KOPT-K1 (cell line): ENCODE measurements around the gene HCN3.

Experiments used
- H3K27ac ChIP-seq: fragments of 200-600 bp; sonication (generic); 2 replicates; pipeline ENCODE4 v1.5.1; 2016; ENCODE audit warnings: antibody characterized with exemption, mild to moderate bottlenecking, low read depth, low read length; ENCODE audit not compliant: poor library complexity, severe bottlenecking
- H3K36me3 ChIP-seq: fragments of 200-600 bp; sonication (generic); 2 replicates; pipeline ENCODE4 v1.5.1; 2017; ENCODE audit warnings: antibody characterized with exemption, mild to moderate bottlenecking, low read length, moderate library complexity; ENCODE audit not compliant: insufficient read depth
- H3K9me3 ChIP-seq: fragments of 200-600 bp; sonication (generic); 2 replicates; pipeline ENCODE4 v1.5.1; 2017; ENCODE audit warnings: antibody characterized with exemption, low read length, mild to moderate bottlenecking; ENCODE audit not compliant: insufficient read depth, poor library complexity, severe bottlenecking

Gene HCN3

DNA sequence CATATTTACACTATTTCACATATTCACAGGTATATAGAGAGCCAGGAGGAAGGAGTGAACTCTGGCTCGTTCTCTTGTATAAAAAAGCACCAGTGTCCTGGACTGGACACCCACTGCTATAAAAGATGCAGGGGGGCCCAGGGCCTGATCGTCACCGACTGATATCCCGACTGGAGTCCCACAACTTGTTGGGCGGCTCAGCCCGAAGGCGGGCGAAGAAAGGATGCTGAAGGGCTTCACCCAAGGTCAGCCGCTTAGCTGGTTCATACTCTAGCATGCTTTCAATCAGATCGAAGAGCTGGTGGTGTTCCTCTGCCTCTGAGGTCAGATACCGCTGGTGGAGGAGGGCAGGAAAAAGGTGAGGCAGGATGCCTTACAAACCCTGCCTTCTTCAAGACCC, 14.2 kb upstream of the HCN3 start:
- Histone ChIP-seq H3K36me3 (peaks cover 83% of the 10 kb centered on the region), H3K27ac (no peak overlapping the region), H3K9me3 (no peaks in the 10 kb centered on the region)

DNA sequence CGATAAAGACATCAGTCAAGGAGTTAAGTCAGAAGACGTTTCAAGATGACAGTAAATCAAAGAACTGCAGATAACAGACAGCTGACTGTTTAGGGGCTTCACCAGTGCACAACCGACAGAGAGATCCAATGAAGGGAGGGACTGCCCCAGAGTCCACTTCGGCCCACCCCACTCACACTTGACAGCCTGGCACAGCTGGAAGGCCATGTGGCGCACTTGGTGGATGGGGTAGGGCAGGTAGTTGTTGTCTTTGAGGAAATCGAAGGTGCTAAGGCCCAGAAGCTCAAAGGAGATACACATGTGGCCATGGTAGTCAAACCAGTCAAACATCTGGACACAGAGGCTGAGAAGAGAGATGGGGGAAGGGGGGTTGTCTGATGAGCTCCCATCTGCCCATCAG, 10.7 kb upstream of the HCN3 start:
- Histone ChIP-seq H3K36me3 (peaks cover 92% of the 10 kb centered on the region), H3K27ac (no peak overlapping the region), H3K9me3 (no peaks in the 10 kb centered on the region)

DNA sequence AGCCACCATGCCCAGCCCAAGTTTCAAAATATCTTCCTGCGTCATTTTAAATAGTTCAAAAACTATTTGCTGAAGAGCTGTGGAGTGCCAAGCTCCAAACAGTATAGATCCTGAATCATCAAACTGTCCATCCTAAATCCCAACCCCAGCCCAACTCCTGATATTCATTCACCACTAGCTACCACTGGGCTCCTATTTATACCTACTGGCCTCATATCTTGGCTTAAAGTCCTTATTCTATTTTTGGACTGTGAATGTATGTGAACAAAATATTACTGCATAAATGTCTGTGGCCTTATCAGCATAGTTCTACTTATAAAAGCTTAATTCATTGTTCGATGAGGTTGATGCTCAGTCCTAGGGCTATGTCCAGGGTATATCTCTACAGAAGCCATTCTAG, 9.9 kb upstream of the HCN3 start:
- Histone ChIP-seq H3K9me3 (no peaks in the 10 kb centered on the region), H3K27ac (no peak overlapping the region), H3K36me3 (peaks cover 97% of the 10 kb centered on the region)

- no peak overlapping the region for H3K27ac ChIP-seq
- no peaks in the 10 kb centered on the region for H3K9me3 ChIP-seq
- peaks cover 84% of the 10 kb centered on the region for H3K36me3 ChIP-seq
These were observed 8.6 kb upstream of the HCN3 start for GRCh38 chr1:155268630-155269029.

DNA sequence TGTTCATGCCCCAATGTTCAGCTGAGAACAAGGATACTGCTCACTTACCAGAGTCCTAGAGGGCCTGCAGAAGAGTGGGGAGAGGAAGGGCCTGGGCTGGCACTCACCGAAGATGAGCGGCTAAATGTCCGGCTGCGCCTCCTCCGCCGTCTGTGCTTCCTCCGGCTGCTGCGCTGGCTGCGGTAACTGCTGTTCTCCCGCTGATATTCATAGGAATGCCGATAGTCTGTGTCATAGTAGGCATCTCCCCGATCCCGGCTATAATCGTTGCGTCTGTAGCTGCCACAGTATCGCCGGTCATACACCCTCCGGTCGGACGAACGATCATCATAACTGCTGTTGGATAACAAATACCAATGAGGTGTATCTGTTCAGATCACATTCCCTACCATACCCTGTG, 7.9 kb upstream of the HCN3 start:
- Histone ChIP-seq H3K36me3 (peaks cover 77% of the 10 kb centered on the region), H3K27ac (no peak overlapping the region), H3K9me3 (no peaks in the 10 kb centered on the region)

- Histone ChIP-seq H3K36me3 (peaks cover 43% of the 10 kb centered on the region), H3K9me3 (no peaks in the 10 kb centered on the region), H3K27ac (peak overlapping the region; percentile 78)
These were observed 4.6 kb upstream of the HCN3 start for GRCh38 chr1:155272466-155273342.

DNA sequence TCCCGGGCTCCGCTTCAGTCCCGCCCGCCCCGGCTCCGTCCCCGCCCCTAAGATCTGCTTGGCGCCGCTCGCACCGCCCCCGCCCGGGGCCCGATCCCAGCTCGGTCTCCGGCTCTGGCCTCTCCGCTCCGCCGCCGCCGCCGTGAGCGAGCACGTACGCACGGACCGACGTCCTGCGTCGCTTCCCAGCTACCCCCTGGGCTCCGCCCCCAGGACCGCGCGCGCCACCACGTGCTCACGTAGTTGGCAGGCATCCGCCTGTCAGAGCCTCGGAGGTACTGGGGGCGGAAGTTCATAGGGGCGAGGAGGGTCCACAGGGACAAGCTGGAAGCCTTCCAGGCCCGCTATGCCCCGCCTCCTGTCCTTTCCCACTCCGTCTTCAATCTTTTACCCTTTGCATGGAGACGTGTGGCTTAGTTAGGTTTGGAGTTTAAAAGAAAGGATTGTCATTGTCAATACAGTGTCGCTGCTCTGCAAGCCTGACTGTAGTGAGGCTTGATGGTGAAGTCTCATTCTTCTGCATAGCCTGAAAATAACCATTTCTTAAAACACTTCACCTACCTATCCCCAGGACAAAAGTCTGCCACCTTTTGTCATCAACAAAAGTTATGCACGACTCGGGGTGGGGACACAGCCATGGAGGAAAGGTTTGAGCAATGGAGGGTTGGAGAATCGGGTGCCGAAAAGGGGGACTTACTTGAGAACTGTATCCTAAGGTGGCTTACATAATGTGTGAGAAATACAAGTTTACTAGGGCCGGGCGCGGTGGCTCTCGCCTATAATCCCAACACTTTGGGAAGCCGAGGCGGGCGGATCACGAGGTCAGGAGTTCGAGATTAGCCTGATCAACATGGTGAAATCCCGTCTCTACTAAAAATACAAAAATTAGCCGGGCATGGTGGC, 3.7 kb upstream of the HCN3 start, which contains the start of gene CLK2:
Gene CLK2 (minus strand): TSS at position 162 of the 903 bp plus-strand sequence. CDS start 2,527 bp downstream, outside the sequence.
- peak within 1 kb of the TSS; percentile 78 for H3K27ac ChIP-seq

DNA sequence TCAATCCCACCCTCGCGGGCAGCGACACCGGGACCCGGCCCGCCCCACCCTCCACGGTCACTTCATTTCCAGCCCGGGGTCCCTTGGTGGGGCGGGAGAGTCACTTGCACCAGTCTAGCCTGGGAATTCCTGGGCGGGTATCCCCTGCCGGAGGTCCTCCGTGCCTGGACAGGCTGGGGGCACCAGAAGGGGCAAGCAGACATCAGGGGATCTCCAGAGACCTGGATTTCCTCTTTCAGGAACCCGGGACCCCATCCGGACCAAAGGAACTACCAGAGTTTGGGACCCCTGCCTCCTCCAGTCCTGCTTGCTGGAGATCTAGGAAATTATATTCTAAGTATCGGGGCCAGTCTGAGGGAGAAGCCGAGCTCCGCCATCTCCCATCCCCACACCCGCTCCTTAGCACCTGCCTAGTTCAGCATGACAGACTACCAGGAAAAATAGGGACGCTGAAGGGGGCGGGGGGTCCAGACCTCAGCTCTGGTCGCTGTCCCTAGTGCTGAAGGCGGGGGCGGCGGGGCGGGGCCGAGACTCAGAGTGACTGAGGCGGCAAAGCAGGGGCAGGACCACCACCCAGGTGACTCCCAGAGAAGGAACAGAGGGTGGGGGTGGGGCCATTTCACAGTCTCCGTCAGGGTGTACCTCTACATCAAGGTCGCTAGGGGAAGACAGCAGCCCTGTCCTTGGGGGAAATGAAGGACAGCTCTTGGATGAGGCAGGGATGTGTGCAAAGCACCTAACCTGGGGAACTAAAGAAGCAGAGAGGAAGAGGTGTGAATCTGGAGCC, 832 bp downstream of the HCN3 start:
- peak overlapping the region; percentile 21 for H3K27ac ChIP-seq

More for the DNA sequence above, 3.7 kb upstream of the HCN3 start, which contains the start of gene CLK2:
- Histone ChIP-seq H3K36me3 (peaks cover 34% of the 10 kb centered on the region), H3K9me3 (no peaks in the 10 kb centered on the region)

DNA sequence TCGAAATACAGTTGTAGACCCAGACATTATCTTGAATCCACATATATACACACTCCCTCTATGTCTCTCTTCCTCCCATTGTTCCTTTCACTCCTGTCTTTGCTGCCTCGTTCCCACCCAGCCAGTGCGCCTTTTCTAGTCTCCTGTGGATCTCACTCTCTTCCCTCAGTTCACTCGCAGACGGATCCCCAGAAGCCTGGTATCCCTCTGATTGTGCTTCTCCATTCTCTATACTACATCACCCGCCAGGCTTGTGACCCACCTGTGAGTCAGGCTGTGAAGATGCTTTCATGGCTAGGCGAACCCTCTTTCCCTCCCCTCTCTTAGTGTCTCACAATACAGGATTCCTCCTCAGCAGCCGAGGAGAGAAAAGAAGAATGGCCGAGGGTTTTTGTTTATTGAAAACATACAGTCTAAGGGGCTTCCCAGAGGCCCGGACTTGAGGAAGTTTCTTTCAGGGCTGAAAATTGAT, 1.5 kb downstream of the HCN3 start:
- no peaks in the 10 kb centered on the region for H3K9me3 ChIP-seq
- H3K36me3 ChIP-seq = no peaks in the 10 kb centered on the region
- H3K27ac ChIP-seq = no peak overlapping the region

More for the DNA sequence above, 832 bp downstream of the HCN3 start:
- H3K9me3 ChIP-seq = no peaks in the 10 kb centered on the region
- H3K36me3 ChIP-seq = no peaks in the 10 kb centered on the region

DNA sequence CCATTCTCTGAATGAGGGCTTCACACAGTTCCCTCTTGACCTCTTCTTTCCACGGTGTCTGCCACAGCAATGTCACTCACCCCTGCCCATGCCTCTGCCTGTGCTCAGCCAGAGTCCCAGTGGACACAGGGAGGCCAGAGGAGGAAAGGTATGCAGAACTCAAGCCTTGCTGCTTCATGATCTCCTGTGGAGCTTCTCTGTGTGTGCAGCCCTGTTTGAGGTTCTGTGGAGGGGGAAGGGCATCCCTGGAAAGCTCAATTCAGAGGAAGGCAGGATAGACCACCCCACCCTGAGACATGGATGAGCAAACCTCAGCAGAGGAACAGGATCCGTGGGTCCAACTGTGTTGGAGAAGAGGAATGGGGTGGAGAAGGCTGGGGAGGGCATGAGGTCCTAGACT, 2.0 kb downstream of the HCN3 start:
- Histone ChIP-seq H3K27ac (no peak overlapping the region), H3K36me3 (no peaks in the 10 kb centered on the region), H3K9me3 (no peaks in the 10 kb centered on the region)

DNA sequence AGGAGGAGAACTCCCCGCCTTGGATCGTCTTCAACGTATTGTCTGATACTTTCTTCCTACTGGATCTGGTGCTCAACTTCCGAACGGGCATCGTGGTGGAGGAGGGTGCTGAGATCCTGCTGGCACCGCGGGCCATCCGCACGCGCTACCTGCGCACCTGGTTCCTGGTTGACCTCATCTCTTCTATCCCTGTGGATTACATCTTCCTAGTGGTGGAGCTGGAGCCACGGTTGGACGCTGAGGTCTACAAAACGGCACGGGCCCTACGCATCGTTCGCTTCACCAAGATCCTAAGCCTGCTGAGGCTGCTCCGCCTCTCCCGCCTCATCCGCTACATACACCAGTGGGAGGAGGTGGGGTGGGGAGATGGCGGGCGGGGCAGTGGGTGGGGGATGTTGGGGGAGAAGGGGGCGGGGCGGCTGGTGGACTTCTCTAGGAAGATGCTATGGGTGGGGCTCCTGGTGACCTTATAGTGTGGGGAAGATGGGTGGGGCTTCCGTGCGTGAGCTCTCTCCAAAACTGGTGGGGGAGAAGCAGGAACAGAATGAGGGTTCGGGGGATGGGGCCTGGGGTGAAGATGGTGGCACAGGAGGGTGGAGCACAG, 5.3 kb downstream of the HCN3 start:
- Histone ChIP-seq H3K36me3 (no peaks in the 10 kb centered on the region), H3K27ac (no peak overlapping the region), H3K9me3 (no peaks in the 10 kb centered on the region)

DNA sequence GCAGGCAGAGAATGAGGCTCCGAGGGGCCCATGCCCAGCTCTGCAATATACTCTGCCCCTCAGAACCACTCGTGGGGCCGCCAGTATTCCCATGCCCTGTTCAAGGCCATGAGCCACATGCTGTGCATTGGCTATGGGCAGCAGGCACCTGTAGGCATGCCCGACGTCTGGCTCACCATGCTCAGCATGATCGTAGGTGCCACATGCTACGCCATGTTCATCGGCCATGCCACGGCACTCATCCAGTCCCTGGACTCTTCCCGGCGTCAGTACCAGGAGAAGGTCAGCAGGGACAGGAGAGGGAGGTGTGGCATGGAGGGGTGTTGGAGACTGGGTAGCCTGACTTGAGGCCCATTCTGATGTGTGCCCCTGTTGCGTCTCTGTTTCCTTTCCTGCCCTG, 7.2 kb downstream of the HCN3 start:
- Histone ChIP-seq H3K9me3 (no peaks in the 10 kb centered on the region), H3K36me3 (no peaks in the 10 kb centered on the region), H3K27ac (no peak overlapping the region)

GRCh38 chr1:155285063-155285462, 7.8 kb downstream of the HCN3 start:
- H3K9me3 ChIP-seq = no peaks in the 10 kb centered on the region
- no peak overlapping the region for H3K27ac ChIP-seq
- H3K36me3 ChIP-seq = no peaks in the 10 kb centered on the region

DNA sequence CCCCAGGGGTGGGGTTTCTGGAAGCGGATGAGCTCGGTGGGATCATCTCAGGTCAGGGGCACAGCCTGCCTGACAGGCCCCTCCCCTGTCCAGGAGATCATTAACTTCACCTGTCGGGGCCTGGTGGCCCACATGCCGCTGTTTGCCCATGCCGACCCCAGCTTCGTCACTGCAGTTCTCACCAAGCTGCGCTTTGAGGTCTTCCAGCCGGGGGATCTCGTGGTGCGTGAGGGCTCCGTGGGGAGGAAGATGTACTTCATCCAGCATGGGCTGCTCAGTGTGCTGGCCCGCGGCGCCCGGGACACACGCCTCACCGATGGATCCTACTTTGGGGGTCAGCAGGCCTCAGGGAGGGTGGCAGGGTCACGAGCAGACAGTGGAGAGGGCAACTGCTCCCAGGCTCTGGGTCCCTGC, 8.4 kb downstream of the HCN3 start:
- Histone ChIP-seq H3K9me3 (no peaks in the 10 kb centered on the region), H3K36me3 (no peaks in the 10 kb centered on the region), H3K27ac (no peak overlapping the region)
